ENCODE results near the gene MBOAT2. TPM values are rescaled to one million over a fixed set of nuclear protein-coding genes. Genes with fewer than 3 reads are reported as not detected.

The MBOAT2 gene
- total RNA-seq, 1 donor from 2014 or later: 94.7 TPM

GRCh38 chr2:8855010-8855409 lies 148.5 kb downstream of the MBOAT2 start:
- Mint-ChIP-seq H3K4me3 (ENCODE audit: unreplicated experiment) (no peak overlapping the region), H3K36me3 (ENCODE audit: unreplicated experiment) (peaks cover 28% of the 10 kb centered on the region), H3K9me3 (ENCODE audit: unreplicated experiment) (no peaks in the 10 kb centered on the region), H3K27ac (ENCODE audit: unreplicated experiment) (no peak overlapping the region), H3K4me1 (ENCODE audit: unreplicated experiment) (peaks cover 28% of the 10 kb centered on the region), H3K27me3 (ENCODE audit: unreplicated experiment) (no peaks in the 10 kb centered on the region)
- TF ChIP-seq CTCF (IDR thresholded peaks at IDR 0.05): no peak
- DNase-seq (ENCODE audit: extremely low spot score, unreplicated experiment): no peak

- H3K4me3 Mint-ChIP-seq (ENCODE audit: unreplicated experiment): no peak overlapping the region
- no peaks in the 10 kb centered on the region for H3K9me3 Mint-ChIP-seq (ENCODE audit: unreplicated experiment)
- no peak overlapping the region for H3K27ac Mint-ChIP-seq (ENCODE audit: unreplicated experiment)
- H3K27me3 Mint-ChIP-seq (ENCODE audit: unreplicated experiment): no peaks in the 10 kb centered on the region
- TF ChIP-seq CTCF (IDR thresholded peaks at IDR 0.05): no peak
- H3K4me1 Mint-ChIP-seq (ENCODE audit: unreplicated experiment): peaks cover 28% of the 10 kb centered on the region
- no peak for DNase-seq (ENCODE audit: extremely low spot score, unreplicated experiment)
- H3K36me3 Mint-ChIP-seq (ENCODE audit: unreplicated experiment): peaks cover 24% of the 10 kb centered on the region
Measured at GRCh38 chr2:8853426-8853825, 150.1 kb downstream of the MBOAT2 start.

DNA sequence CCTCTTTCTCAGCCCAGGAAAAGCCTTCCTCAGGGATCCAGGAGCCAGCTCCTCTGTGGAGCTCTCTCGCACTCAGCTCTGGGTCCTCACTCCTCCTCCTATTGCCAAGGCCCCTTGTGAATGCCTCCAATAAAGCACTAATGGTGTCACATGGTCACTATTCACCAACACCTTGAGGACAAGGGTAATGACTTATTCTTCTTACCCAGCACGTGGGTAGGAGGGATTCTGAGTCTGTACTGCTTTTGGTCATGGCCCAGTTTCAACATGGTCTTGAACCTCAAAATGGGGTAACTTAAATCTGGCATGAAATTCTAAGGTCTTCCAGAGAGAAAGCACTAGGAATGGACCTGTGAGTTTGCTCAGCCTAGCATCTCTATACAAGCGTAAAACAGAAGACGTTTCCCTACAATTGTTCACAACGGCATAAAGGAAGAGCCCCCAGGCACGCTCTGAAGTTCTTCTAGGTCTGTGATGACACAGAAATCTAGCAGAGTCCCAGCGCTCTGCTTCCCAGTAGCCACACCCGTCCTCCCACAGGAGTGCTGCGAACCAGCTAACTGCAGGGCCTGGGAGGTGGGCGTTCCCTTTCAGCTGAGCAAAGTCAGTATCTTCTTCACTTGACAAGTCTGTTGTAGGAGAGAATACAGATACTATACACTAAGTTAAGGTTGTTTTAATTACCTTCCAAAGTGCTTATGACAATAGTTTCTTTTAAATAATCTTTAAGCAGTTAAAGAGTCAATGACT lies 151.5 kb downstream of the MBOAT2 start:
- H3K4me3 Mint-ChIP-seq (ENCODE audit: unreplicated experiment): no peak overlapping the region
- no peak for TF ChIP-seq CTCF (IDR thresholded peaks at IDR 0.05)
- H3K9me3 Mint-ChIP-seq (ENCODE audit: unreplicated experiment): no peaks in the 10 kb centered on the region
- peak; percentile 72 for DNase-seq (ENCODE audit: extremely low spot score, unreplicated experiment)
- H3K4me1 Mint-ChIP-seq (ENCODE audit: unreplicated experiment): peaks cover 21% of the 10 kb centered on the region
- peak overlapping the region; percentile 52 for H3K27ac Mint-ChIP-seq (ENCODE audit: unreplicated experiment)
- H3K27me3 Mint-ChIP-seq (ENCODE audit: unreplicated experiment): no peaks in the 10 kb centered on the region
- peaks cover 12% of the 10 kb centered on the region for H3K36me3 Mint-ChIP-seq (ENCODE audit: unreplicated experiment)

DNA sequence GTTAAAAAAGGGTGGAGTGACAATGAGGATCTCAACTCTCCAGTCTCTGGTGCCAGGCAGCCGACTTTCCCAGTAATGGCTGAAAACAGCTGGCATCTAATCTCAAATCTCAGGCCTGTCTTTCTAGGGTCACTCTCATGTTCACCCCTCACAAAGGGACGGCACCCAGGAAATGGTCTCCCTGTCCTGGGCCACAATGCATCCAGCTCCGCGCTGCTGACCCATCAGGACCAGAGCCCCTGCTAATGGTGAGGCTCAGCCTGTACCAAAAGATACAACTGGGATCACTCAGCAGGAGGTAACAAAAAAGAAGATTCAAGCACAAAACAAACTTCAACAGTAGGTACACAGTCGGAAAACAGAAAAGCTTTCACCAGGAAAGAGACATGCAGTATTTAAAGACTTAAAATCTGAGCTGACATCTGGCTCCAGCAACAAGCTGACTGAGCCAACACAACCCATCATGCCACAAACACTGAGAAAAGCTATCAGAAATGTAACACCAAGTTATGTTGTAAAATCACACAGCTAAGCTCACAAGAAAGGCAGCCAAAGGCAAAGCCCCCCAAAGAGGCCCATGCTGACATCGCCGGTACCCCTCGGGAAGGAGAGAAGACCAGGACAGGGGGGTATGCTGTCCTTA lies 152.5 kb downstream of the MBOAT2 start:
- Mint-ChIP-seq H3K4me3 (ENCODE audit: unreplicated experiment) (no peak overlapping the region), H3K9me3 (ENCODE audit: unreplicated experiment) (no peaks in the 10 kb centered on the region), H3K27ac (ENCODE audit: unreplicated experiment) (no peak overlapping the region)

More for the DNA sequence above, 152.5 kb downstream of the MBOAT2 start:
- peak; percentile 51 for DNase-seq (ENCODE audit: extremely low spot score, unreplicated experiment)
- Mint-ChIP-seq H3K36me3 (ENCODE audit: unreplicated experiment) (peaks cover 8% of the 10 kb centered on the region), H3K4me1 (ENCODE audit: unreplicated experiment) (peaks cover 21% of the 10 kb centered on the region), H3K27me3 (ENCODE audit: unreplicated experiment) (no peaks in the 10 kb centered on the region)
- TF ChIP-seq CTCF (IDR thresholded peaks at IDR 0.05): no peak
